ENCODE measurements around the gene ZDHHC24. TPM values are rescaled to one million over a fixed set of nuclear protein-coding genes. Genes with fewer than 3 reads are reported as not detected.

The ZDHHC24 gene
- total RNA-seq, 2 experiments from 2014 or later: 16.8 to 16.9 TPM

DNA sequence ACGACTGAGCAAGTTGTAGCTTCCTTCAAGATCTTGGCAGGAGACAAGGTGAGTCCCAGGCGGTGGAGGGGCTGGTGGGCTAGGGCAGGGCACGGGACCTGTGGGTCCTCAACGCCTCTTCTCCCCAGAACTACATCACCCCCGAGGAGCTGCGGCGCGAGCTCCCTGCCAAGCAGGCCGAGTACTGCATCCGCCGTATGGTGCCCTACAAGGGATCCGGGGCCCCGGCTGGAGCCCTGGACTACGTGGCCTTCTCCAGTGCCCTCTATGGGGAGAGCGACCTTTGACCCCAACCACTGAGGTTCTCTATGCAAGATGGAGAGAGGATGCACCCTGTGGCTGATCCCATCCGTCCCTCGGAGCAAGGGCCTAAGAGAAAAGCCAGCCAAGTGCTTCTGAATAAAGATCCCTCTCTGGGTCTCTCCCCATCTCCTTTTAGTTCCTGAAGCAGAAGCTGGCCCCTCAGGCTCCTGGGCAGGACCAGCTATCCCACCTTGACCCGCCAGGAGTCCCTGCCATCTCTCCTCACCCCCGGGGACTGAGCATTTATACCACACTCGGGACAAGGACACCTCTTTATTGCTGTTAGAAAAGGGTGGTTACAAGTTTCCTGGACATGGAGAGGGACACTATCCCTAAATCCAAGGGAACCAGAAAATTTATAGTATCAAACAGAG is 17.2 kb upstream of the ZDHHC24 start:
- no peak overlapping the region for H3K4me3 Mint-ChIP-seq
- DNase-seq: no peak
- POLR2A ChIA-PET: no interaction called here
- H3K9me3 Mint-ChIP-seq: no peaks in the 10 kb centered on the region
- no peak overlapping the region for H3K27ac Mint-ChIP-seq
- CTCF ChIA-PET: interaction anchor here (0.5 to 2.1 kb wide), 8 partner anchors 9 to 514 kb away, joined by 3 to 6 read pairs (median 4); partner anchors contain the start of gene RBM4B
- H3K36me3 Mint-ChIP-seq (ENCODE audit: low read depth): no peaks in the 10 kb centered on the region
- H3K4me1 Mint-ChIP-seq: peaks cover 7% of the 10 kb centered on the region
- peaks cover 14% of the 10 kb centered on the region for H3K27me3 Mint-ChIP-seq

DNA sequence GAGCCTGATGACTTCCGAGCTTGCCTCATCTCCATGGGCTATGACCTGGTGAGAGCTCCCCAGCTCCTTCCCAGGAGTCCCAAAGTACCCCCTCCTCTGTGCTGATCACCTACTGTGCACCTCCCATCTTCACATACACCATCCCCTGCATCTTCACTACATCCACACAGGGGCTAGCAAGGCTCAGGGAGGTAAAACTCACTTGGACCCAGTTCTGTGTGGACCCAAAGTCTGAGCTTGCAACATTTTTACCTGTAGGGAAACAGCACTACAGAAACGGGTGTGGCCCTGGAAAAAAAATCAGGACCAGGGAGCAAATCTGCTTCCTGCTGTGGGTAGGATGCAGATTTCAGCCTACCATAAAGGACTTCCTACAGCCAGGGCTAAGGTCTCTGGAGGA is 16.4 kb upstream of the ZDHHC24 start:
- ChIA-PET CTCF (interaction anchor here (0.5 to 2.1 kb wide), 7 partner anchors 10 to 514 kb away, joined by 3 to 6 read pairs (median 3); partner anchors contain the start of genes ACTN3, RBM4B and ZDHHC24), POLR2A (interaction anchor here (0.5 kb wide), 1 partner anchor 218 kb away, joined by 3 read pairs; no protein-coding TSS in a partner anchor)
- peaks cover 4% of the 10 kb centered on the region for H3K4me1 Mint-ChIP-seq
- no peak overlapping the region for H3K4me3 Mint-ChIP-seq
- H3K27ac Mint-ChIP-seq: no peak overlapping the region
- no peak for DNase-seq
- H3K27me3 Mint-ChIP-seq: peaks cover 13% of the 10 kb centered on the region
- H3K36me3 Mint-ChIP-seq (ENCODE audit: low read depth): no peaks in the 10 kb centered on the region
- no peaks in the 10 kb centered on the region for H3K9me3 Mint-ChIP-seq

DNA sequence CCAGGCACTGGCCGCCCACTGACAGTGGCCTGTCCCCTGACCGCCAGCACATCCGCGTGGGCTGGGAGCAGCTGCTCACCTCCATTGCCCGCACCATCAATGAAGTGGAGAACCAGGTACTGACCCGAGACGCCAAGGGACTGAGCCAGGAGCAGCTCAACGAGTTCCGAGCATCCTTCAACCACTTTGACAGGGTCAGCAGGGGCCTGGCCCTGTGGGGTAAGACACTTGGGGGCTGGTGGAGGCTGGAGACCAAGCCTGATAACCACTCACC is 16.1 kb upstream of the ZDHHC24 start:
- H3K9me3 Mint-ChIP-seq: no peaks in the 10 kb centered on the region
- H3K27ac Mint-ChIP-seq: no peak overlapping the region
- H3K4me1 Mint-ChIP-seq: peaks cover 4% of the 10 kb centered on the region
- DNase-seq: no peak
- H3K4me3 Mint-ChIP-seq: no peak overlapping the region
- H3K27me3 Mint-ChIP-seq: peaks cover 10% of the 10 kb centered on the region
- CTCF ChIA-PET: interaction anchor here (0.6 to 2.1 kb wide), 5 partner anchors 10 to 509 kb away, joined by 3 to 6 read pairs (median 4); partner anchors contain the start of genes ACTN3, RBM4B and ZDHHC24
- POLR2A ChIA-PET: interaction anchor here (0.5 kb wide), 1 partner anchor 218 kb away, joined by 3 read pairs; no protein-coding TSS in a partner anchor
- H3K36me3 Mint-ChIP-seq (ENCODE audit: low read depth): no peaks in the 10 kb centered on the region

DNA sequence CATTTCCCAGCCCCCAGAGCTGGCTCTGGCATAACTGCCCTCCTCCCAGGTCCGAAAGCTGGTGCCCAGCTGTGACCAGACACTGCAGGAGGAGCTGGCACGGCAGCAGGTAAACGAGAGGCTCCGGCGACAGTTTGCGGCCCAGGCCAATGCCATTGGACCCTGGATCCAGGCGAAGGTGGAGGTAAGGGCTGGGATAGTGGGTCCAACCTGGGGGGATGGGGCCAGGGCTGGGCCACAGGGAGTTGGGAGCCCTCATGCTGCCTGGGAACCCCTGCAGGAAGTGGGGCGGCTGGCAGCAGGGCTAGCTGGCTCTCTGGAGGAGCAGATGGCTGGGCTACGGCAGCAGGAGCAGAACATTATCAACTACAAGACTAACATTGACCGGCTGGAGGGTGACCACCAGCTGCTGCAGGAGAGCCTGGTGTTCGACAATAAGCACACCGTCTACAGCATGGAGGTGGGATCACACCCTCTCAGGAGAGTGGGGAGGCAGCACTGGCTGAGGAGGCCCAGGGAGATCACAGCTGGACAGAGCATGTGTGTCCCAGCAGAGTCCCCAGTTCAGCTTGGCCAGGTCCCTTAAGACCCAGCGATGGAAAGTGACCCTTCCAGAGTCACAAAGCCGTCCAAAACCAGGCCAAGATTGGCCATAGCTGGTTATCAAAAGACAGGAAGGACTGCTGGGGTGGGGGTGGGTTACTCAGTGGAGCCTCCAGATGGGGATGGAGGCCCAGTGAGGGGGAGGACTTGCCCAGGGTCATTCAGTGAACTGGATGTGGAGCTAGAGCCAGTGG is 15.5 kb upstream of the ZDHHC24 start:
- ChIA-PET POLR2A (no interaction called here), CTCF (interaction anchor here (0.6 to 2.1 kb wide), 6 partner anchors 9 to 509 kb away, joined by 3 to 6 read pairs (median 4); partner anchors contain the start of genes ACTN3, RBM4B and ZDHHC24)
- Mint-ChIP-seq H3K27me3 (peaks cover 10% of the 10 kb centered on the region), H3K4me1 (peaks cover 4% of the 10 kb centered on the region), H3K9me3 (no peaks in the 10 kb centered on the region), H3K4me3 (no peak overlapping the region), H3K27ac (no peak overlapping the region), H3K36me3 (ENCODE audit: low read depth) (no peaks in the 10 kb centered on the region)
- no peak for DNase-seq

DNA sequence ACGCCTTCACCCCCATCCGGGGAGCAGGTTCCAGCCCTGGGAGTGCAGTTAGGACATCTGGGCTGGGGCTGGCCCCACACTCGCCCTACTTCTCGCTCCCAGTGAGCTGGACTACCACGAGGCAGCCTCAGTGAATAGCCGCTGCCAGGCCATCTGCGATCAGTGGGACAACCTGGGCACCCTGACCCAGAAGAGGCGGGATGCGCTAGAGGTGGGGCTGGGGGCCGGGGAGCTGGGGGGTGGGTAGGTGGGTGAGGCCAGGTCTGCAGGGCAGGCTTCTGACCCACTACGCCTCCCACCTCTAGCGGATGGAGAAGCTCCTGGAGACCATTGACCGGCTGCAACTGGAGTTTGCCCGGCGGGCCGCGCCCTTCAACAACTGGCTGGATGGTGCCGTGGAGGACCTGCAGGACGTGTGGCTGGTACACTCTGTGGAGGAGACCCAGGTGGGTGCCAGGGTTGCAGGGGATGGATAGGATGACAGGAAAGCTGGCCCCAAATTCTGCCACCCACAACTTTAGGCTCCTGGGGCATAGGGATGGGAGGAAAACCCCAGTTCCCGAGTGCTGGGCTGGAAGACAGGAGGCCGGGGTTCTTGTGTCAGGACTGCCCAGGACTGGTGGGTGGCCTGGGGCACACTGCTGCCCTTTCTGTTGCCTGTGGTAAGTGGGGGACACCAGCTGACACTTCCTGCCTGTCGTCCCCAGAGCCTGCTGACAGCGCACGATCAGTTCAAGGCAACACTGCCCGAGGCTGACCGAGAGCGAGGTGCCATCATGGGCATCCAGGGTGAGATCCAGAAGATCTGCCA is 14.2 kb upstream of the ZDHHC24 start:
- POLR2A ChIA-PET: no interaction called here
- DNase-seq: no peak
- Mint-ChIP-seq H3K36me3 (ENCODE audit: low read depth) (no peaks in the 10 kb centered on the region), H3K4me1 (peaks cover 4% of the 10 kb centered on the region), H3K9me3 (no peaks in the 10 kb centered on the region), H3K4me3 (no peak overlapping the region), H3K27ac (no peak overlapping the region), H3K27me3 (peaks cover 7% of the 10 kb centered on the region)
- CTCF ChIA-PET: interaction anchor here (0.6 kb wide), 1 partner anchor 11 kb away, joined by 3 read pairs; no protein-coding TSS in a partner anchor

DNA sequence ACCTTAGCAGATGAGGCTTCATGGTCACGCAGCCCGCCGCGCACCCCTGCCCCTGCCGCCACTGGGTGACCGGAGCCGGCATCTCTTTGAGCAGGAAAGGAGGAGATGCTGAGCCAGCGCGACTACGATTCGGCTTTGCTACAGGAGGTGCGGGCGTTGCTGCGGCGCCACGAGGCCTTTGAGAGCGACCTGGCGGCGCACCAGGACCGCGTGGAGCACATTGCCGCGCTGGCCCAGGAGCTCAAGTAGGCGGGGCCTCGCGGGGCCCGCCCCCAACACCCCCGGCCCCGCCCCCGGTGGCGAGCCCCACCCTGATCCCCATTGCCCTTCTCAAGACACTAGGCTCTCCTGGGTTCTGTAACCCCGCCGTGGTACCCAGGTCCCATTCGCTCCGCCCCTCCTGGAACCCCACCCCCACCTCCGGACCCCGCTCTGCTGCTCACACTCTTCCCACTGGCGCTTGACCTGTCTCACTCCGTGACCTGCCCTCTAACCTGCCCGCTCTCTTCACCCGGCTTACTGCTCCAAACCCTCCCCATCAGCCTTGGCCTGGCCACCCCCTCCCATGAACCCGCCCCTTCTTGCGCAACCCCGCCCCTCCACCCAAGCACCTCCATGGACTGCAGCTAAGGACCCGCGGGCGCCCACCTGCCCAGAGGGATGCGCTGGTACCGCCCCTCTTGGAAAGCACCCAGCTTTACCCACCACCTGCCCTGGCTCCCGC is 13.5 kb upstream of the ZDHHC24 start:
- Mint-ChIP-seq H3K9me3 (no peaks in the 10 kb centered on the region), H3K27me3 (peaks cover 7% of the 10 kb centered on the region), H3K36me3 (ENCODE audit: low read depth) (no peaks in the 10 kb centered on the region), H3K4me3 (no peak overlapping the region), H3K27ac (no peak overlapping the region), H3K4me1 (peaks cover 4% of the 10 kb centered on the region)
- ChIA-PET CTCF (interaction anchor here (0.6 kb wide), 2 partner anchors 12 to 188 kb away, joined by 3 read pairs; no protein-coding TSS in a partner anchor), POLR2A (no interaction called here)
- DNase-seq: no peak

DNA sequence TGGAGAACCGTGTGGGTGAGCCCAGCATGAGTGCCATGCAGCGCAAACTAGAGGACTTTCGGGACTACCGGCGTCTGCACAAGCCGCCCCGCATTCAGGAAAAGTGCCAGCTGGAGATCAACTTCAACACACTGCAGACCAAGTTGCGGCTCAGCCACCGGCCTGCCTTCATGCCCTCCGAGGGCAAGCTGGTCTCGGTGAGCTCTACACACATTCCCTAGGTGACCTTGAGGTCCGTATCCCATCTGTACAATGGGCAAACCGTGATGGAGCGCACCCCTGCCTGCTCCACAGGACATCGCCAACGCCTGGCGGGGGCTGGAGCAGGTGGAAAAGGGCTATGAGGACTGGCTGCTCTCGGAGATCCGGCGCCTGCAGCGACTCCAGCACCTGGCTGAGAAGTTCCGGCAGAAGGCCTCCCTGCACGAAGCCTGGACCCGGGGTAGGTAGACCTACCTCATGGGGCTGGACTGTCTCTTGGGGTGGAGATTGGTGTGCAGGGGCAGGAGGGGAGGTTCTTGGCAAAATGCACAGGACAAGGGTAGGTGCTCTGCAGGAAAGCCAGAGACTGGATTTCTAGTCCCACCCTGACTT is 12.0 kb upstream of the ZDHHC24 start:
- ChIA-PET POLR2A (interaction anchor here (0.6 kb wide), 1 partner anchor 56 kb away, joined by 7 read pairs; no protein-coding TSS in a partner anchor), CTCF (interaction anchor here (1.2 kb wide), 1 partner anchor 12 kb away, joined by 3 read pairs; the partner anchor contains the start of gene ZDHHC24)
- no peak for DNase-seq
- Mint-ChIP-seq H3K4me1 (peaks cover 4% of the 10 kb centered on the region), H3K9me3 (no peaks in the 10 kb centered on the region), H3K27me3 (peaks cover 7% of the 10 kb centered on the region), H3K36me3 (ENCODE audit: low read depth) (no peaks in the 10 kb centered on the region), H3K27ac (no peak overlapping the region), H3K4me3 (no peak overlapping the region)

DNA sequence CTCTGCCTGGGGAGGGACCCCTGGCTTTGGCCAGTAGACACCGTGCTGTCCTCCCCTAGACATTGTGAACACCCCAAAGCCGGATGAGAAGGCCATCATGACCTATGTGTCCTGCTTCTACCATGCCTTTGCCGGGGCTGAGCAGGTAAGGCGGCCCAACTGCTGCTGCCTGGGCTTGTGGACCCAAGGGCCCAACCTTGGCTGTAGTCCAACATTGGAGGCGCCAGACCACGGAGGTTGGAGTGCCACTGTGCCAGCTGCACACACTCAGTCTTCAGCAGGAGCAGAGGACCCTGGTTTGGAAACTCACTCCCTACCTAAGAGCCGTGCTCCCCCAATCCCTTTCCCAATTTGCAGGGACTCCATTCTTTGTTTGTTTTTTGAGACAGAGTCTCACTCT is 10.2 kb upstream of the ZDHHC24 start:
- H3K27me3 Mint-ChIP-seq: peaks cover 7% of the 10 kb centered on the region
- H3K27ac Mint-ChIP-seq: no peak overlapping the region
- CTCF ChIA-PET: interaction anchor here (0.6 to 1.8 kb wide), 3 partner anchors 10 to 123 kb away, joined by 3 to 11 read pairs (median 10); partner anchors contain the start of genes ACTN3, RBM4B and ZDHHC24

DNA sequence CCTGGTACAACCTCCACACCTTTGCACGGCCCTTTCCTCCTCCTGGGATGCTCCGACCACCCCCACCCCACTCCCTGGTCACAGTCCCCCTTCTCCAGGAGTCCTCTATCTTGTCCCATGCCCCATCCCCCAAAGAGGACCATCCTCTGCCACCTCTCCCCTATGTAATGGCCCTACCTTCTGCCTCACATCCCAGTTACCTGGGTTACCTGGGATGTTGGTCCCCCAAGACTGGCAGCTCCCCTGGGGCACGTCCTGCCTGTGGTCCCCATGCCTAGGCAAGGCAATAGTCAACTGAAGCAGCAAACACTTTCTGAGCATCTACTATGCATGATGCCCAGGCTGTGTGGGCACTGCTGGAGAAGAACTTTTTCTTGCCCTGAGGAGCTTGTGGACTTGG is 9.6 kb upstream of the ZDHHC24 start:
- ChIA-PET POLR2A (no interaction called here), CTCF (interaction anchor here (0.6 to 1.8 kb wide), 4 partner anchors 9 to 123 kb away, joined by 3 to 11 read pairs (median 6); partner anchors contain the start of genes ACTN3, RBM4B and ZDHHC24)
- Mint-ChIP-seq H3K27me3 (peaks cover 6% of the 10 kb centered on the region), H3K9me3 (no peaks in the 10 kb centered on the region), H3K27ac (no peak overlapping the region), H3K4me1 (peaks cover 4% of the 10 kb centered on the region), H3K4me3 (no peak overlapping the region), H3K36me3 (ENCODE audit: low read depth) (no peaks in the 10 kb centered on the region)
- DNase-seq: no peak

More for the DNA sequence above, 10.2 kb upstream of the ZDHHC24 start:
- no peaks in the 10 kb centered on the region for H3K36me3 Mint-ChIP-seq (ENCODE audit: low read depth)
- no peak for DNase-seq
- peaks cover 4% of the 10 kb centered on the region for H3K4me1 Mint-ChIP-seq
- no peak overlapping the region for H3K4me3 Mint-ChIP-seq
- POLR2A ChIA-PET: no interaction called here
- H3K9me3 Mint-ChIP-seq: no peaks in the 10 kb centered on the region

DNA sequence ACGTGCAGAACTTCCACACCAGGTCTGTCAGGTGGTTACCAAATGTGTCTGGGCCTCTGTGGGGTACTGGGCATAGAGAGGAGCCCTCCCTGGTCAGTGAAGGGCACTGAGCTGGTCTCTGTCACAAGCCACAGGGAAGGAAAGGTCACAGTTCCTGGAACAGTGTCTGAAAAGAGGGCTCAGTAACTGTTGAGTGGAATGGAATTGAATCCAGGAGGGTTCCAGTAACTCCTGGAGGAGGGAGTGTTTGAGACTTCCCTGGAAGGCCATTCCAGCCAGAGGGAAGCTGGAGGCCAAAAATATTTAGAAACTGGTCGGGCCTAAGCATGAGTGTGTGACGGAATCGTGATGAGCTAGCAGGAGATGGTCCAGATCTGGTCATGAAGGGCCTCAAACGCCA is 8.8 kb upstream of the ZDHHC24 start:
- Mint-ChIP-seq H3K4me1 (peaks cover 4% of the 10 kb centered on the region), H3K27me3 (peaks cover 8% of the 10 kb centered on the region), H3K36me3 (ENCODE audit: low read depth) (no peaks in the 10 kb centered on the region), H3K27ac (no peak overlapping the region), H3K4me3 (no peak overlapping the region), H3K9me3 (no peaks in the 10 kb centered on the region)
- CTCF ChIA-PET: interaction anchor here (0.7 to 1.8 kb wide), 4 partner anchors 8 to 124 kb away, joined by 3 to 11 read pairs (median 6); partner anchors contain the start of genes ACTN3, MRPL11, RBM4B and ZDHHC24
- POLR2A ChIA-PET: no interaction called here
- no peak for DNase-seq

DNA sequence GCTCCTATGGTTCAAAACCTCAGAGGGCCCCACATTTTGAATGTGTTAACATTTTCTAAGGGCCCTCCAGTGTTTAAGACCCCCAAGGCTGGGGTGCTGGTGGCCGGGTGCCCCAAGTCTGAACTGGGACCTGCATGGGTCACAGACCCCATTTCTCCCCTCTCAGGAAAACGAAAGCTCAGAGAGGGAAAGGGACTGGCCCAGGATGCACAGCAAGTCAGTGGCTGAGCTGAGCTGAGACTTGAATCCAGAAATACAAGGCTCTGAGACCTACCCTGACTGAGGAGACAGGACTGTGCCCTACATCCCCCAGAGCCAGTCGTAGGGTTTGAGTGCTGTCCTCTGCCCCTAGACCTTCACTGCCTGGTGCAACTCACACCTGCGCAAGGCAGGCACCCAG is 5.0 kb upstream of the ZDHHC24 start:
- H3K4me3 Mint-ChIP-seq: no peak overlapping the region

More for the DNA sequence above, 5.0 kb upstream of the ZDHHC24 start:
- Mint-ChIP-seq H3K4me1 (peaks cover 4% of the 10 kb centered on the region), H3K36me3 (ENCODE audit: low read depth) (no peaks in the 10 kb centered on the region), H3K27ac (no peak overlapping the region), H3K27me3 (peaks cover 15% of the 10 kb centered on the region), H3K9me3 (no peaks in the 10 kb centered on the region)
- ChIA-PET POLR2A (no interaction called here), CTCF (no interaction called here)
- DNase-seq: no peak

Data from activated CD4-positive, alpha-beta T cell treated with anti-CD3 and anti-CD28 coated beads, Interleukin-2, amount 10 ng/mL, durations not matched to agents 7 days and 5 days (primary cell).